Stimulated activated CD4-positive, alpha-beta T cell treated with anti-CD3 and anti-CD28 coated beads, Interleukin-15, amount 100 ng/mL, for 48 hours (primary cell): ENCODE measurements around the gene GDF7.
"Not testable (repeated sequence)": the region's sequence is repeated elsewhere in the genome, so short reads cannot be mapped to it uniquely, and the experiment has no call there.

Source experiments
- DNase-seq, 2 donors: peaks; one replicate each; pipeline ENCODE4 v3.0.0-alpha.2; 2020; ENCODE audit warnings: low read depth in 2 of 2

GDF7 gene

DNA sequence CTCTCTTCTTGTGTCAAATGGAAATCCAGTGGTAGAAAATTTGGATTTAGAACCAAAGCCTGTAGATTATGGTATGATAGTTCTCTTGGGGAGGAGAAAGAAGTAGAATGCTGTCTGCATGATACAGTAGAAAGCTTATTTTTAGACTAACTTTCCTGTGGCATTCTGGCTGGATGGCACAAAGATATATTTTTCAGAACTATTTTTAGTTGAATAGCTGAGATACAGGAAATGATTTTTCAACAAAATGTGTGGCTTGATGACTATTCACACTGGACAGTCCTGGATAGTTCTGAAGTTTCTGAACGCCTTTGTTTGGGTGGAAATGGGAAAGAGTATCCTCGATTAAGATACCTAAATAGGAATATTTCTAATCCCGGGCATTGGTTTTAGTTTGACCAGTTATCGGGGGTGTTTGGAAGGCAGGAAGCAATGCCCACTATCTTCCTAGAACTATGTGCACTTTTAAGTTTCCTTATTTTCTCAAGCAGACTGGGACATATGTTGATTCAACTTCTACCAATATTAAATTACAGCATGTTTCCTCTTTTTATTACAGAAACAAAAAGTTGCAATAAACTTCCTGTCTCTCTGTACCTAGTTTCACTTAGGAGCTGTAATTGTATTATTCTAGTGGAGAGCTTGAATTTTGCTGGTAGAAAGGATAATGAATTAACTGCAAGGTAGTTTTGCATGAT lies 32.1 kb downstream of the GDF7 start:
- DNase-seq: no peak

- no peak for DNase-seq
Measured at GRCh38 chr2:20702563-20702962, 35.6 kb downstream of the GDF7 start.

DNA sequence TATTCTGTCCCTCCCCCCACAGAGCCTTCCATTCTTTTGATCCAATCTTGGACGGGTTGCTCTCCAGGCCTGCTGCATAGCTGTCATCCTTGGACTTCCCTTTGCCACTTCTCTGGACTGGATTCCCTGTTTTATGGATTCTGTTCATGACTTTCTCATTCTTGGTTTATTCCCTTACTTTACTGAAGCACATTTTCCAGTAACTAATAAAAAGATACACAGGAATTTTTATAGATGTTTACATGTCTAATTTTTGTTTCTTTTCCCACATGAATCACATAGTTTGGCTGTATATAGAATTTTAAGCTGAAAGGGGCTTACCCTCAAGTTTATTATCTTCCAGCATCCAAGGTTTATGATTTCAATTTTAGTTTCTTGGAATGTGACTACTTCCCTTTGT lies 37.9 kb downstream of the GDF7 start:
- DNase-seq: no peak

DNA sequence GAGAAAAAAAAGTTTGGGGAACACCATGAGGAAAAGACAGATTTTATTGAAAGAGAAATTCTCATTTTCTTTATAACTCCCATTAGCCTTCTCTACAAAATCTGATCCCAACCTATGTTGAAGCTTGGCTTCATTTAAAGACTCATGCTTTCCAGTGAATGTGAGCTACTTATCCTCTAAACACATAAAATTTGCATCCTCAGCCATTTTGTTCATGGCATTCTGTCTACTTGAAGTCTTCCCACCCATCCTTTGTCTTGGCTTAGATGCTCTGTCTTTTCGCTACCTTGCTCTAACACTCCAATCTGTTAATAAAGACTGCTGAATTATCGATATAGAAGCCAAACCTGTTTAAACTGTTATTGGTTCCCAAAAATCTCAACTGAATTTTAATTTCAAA lies 39.3 kb downstream of the GDF7 start:
- no peak for DNase-seq

GRCh38 chr2:20706786-20707185 lies 39.8 kb downstream of the GDF7 start:
- no peak for DNase-seq

DNA sequence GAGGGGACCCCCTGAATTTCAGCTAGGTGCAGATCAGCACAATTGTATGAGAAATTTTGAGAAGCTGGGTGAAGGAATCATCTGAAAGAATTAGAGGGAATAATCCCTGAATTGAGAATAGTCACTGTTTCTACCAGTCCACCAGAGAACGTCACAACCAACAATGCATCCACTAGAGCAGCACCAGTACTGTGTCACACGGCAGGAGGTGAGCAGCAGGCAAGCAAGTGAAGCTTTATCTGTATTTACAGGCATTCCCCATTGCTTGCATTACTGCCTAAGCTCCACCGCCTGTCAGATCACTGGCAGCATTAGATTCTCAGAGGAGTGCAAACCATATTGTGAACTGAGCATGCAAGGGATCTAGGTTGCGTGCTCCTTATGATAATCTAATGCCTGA lies 40.7 kb downstream of the GDF7 start:
- no peak for DNase-seq

DNA sequence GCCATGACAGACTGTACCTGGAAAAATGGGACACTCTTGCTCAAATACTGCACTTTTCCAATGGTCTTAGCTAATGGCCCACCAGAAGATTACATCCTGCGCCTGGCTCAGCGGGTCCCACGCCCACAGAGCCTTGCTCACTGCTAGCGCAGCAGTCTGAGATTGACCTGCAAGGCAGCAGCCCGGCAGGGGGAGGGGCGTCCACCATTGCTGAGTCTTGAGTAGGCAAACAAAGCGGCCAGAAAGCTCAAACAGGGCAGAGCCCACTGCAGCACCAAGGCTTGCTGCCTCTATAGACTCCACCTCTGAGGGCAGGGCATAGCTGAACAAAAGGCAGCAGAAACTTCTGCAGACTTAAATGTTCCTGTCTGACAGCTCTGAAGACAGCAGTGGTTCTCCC lies 44.7 kb downstream of the GDF7 start:
- DNase-seq: not testable (repeated sequence)

DNA sequence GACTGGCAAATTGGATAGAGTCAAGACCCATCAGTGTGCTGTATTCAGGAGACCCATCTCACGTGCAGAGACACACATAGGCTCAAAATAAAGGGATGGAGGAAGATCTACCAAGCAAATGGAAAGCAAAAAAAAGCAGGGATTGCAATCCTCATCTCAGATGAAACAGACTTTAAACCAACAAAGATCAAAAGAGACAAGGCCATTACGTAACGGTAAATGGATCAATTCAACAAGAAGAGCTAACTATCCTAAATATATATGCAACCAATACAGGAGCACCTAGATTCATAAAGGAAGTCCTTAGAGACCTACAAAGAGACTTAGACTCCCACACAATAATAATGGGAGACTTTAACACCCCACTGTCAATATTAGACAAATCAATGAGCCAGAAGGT lies 46.6 kb downstream of the GDF7 start:
- DNase-seq: not testable (repeated sequence)

GRCh38 chr2:20714412-20714811 lies 47.5 kb downstream of the GDF7 start:
- DNase-seq: not testable (repeated sequence)

DNA sequence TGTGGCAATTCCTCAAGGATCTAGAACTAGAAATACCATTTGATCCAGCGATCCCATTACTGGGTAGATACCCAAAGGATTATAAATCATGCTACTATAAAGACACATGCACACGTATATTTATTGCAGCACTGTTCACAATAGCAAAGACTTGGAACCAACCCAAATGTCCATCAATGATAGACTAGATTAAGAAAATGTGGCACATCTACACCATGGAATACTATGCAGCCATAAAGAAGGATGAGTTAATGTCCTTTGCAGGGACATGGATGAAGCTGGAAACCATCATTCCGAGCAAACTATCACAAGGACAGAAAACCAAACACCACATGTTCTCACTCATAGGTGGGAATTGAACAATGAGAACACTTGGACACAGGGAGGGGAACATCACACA lies 49.2 kb downstream of the GDF7 start:
- DNase-seq: not testable (repeated sequence)

DNA sequence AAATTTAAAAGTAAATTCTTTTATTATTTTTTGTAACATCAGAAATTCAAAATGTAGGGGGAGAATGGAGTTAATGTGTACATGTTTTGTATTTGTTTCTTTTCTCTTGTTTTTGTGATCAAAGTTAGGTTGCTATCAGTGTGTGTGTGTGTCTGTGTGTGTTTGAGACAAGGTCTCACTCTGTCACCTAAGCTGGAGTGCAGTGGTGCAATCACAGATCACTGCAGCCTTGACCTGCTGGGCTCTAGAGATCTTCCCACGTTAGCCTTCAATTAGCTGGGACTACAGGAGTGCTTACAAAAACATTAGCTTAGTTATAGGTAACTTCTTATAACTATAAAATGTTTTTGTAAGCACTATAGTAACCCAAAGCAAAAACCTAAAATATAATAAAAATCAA lies 50.7 kb downstream of the GDF7 start:
- no peak for DNase-seq

- no peak for DNase-seq
Measured at GRCh38 chr2:20722592-20723240, 55.8 kb downstream of the GDF7 start.

DNA sequence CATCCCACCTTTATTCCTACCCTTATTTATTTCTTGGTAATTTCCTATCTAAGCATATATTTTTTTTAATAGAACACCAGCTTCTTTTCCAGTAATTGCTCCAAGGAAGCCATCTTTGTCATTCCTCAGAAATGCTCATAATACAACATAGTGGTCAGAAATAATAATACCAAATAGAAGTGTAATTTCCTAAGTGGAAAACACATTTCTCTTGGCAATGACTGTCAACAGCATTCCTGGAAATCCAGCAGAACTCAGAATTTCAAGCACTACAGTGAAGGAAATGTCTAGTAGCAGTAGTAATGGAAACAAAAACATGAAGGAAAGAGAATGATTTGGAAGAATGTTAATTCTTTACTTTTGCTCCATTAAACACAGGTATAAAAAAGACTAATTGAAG lies 56.6 kb downstream of the GDF7 start:
- DNase-seq: no peak

GRCh38 chr2:20724500-20725053 lies 57.6 kb downstream of the GDF7 start:
- no peak for DNase-seq

DNA sequence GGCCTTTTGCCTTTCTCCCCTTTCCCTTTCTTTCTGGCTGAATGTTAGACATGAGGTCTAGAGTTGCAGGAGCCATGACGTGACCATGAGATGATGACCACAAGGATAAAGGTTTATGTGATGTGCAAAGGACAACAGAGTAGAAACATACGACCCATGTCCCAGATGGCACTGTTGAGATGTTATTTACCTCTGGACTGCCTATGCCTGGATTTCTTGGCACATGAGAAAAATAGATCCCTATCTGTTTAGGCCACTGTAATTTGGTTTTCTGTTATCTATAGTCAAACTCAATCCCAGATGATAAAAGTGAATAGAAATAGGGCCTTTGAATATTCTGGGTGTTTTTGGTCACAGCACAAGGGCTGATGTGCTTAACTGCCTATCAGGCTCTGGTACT lies 58.8 kb downstream of the GDF7 start:
- no peak for DNase-seq

DNA sequence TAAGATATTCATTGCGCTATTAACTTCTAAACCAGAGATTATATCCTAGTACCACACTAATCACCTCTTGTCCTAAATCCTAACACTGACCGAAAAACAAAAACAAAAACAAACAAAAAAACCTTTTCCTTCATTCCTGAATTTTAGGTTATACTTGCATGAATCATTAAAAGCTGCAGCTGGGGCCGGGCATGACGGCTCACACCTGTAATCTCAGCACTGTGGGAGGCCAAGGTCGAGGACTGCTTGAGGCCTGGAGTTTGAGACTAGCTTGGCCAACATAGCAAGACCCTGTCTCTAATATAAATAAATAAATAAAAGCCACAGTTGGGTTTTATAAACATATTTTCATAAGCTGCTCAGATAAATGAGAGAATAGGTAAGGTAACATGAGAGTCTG lies 60.0 kb downstream of the GDF7 start:
- DNase-seq: no peak

DNA sequence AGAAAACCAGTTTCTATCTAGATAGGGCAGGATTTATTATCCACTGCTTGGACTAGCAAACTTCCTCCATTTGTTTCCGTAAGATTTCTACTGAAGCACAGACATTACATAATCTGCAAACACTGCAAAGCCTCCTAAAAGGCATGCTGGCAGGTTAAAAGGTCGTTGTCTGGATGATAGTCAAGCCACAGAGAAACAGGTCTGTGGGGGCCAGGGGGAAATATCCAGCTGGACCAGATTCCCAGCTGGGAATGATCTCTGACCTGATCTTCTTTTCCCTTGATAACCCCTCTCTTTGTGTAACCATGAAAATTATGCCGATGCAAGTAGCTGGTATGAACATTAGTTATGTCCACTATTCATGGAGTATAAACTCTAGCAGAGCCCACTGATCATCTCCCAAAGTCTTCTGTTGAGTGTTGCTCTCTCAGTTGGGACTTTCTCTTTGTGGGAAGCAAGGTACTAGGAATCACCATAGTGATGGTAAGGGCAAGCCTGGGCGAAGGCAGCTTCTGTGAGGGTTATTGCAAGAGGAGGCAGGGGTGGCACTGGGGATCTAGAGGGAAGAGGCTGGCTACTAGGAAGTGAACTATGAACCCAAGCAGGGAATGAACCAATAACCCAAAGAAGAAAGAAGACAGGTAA lies 61.3 kb downstream of the GDF7 start:
- DNase-seq: no peak
